Neural cell (in vitro differentiated cells): ENCODE results near the gene HMOX2. TPM values are rescaled to one million over a fixed set of nuclear protein-coding genes. Genes with fewer than 3 reads are reported as not detected.
A peak's percentile ranks its signal among the peaks of the same experiment; 100 is the strongest.

Experiments
- H2AFZ ChIP-seq: fragments of 200-600, 300-800 bp; sonication (generic), shearing (Covaris generic); 2 replicates; pipeline ENCODE4 v1.6.0; 2014; ENCODE audit warnings: low read depth, mild to moderate bottlenecking, antibody characterized with exemption, low read length, moderate library complexity
- H3F3A ChIP-seq: fragments of 200-600 bp; shearing (Covaris generic); 2 replicates; pipeline ENCODE4 v1.6.1; 2016; ENCODE audit warnings: mild to moderate bottlenecking, moderate library complexity, mixed read lengths, antibody characterized with exemption, low read length; ENCODE audit not compliant: insufficient read depth, poor library complexity, severe bottlenecking
- H3K27ac ChIP-seq: fragments of 200-600, 300-800 bp; sonication (generic), shearing (Covaris generic); 2 replicates; pipeline ENCODE4 v1.5.1; 2014; ENCODE audit warnings: mild to moderate bottlenecking, low read length, moderate library complexity
- H3K27me3 ChIP-seq: fragments of 300-800, 200-600 bp; sonication (generic), shearing (Covaris generic); 2 replicates; pipeline ENCODE4 v1.6.0; 2014; ENCODE audit warnings: mild to moderate bottlenecking, low read depth, low read length, moderate library complexity; ENCODE audit not compliant: insufficient read depth
- H3K36me3 ChIP-seq: fragments of 300-800, 200-600 bp; sonication (generic), shearing (Covaris generic); 2 replicates; pipeline ENCODE4 v1.5.1; 2014; ENCODE audit warnings: mild to moderate bottlenecking, antibody characterized with exemption, low read length, moderate library complexity; ENCODE audit not compliant: insufficient read depth
- H3K4me2 ChIP-seq: fragments of 300-800, 200-600 bp; sonication (generic), shearing (Covaris generic); 2 replicates; pipeline ENCODE4 v1.6.0; 2014; ENCODE audit warnings: mild to moderate bottlenecking, low read length
- H3K4me3 ChIP-seq: fragments of 300-800, 200-600 bp; sonication (generic), shearing (Covaris generic); 2 replicates; pipeline ENCODE4 v1.5.1; 2014; ENCODE audit warnings: mild to moderate bottlenecking, low read length, moderate library complexity
- H3K79me2 ChIP-seq: fragments of 200-600 bp; shearing (Covaris generic); replicated peaks from 2 replicates; pipeline ENCODE4 v1.6.0; 2014; ENCODE audit warnings: mild to moderate bottlenecking, low read length, moderate library complexity; ENCODE audit not compliant: insufficient read depth
- H3K9ac ChIP-seq: fragments of 300-800, 200-600 bp; sonication (generic), shearing (Covaris generic); 2 replicates; pipeline ENCODE4 v1.6.1; 2016; ENCODE audit warnings: mild to moderate bottlenecking, low read length, mixed read lengths
- H3K9me2 ChIP-seq: fragments of 200-600 bp; shearing (Covaris generic); 2 replicates; pipeline ENCODE4 v1.6.1; 2016; ENCODE audit warnings: mild to moderate bottlenecking, low read length, mixed read lengths; ENCODE audit not compliant: insufficient read depth
- H3K9me3 ChIP-seq: fragments of 200-600, 300-800 bp; sonication (generic), shearing (Covaris generic); 2 replicates; pipeline ENCODE4 v1.6.1; 2016; ENCODE audit warnings: mild to moderate bottlenecking, mixed run types, low read length, moderate library complexity, mixed read lengths
- H4K20me1 ChIP-seq: fragments of 200-600 bp; shearing (Covaris generic); 2 replicates; pipeline ENCODE4 v1.6.1; 2016; ENCODE audit warnings: mild to moderate bottlenecking, mixed run types; ENCODE audit not compliant: insufficient read depth
- EP300 ChIP-seq: fragments of 450-650 bp; conservative IDR thresholded peaks from 2 replicates; pipeline ENCODE4 v1.6.1; 2014; ENCODE audit warnings: antibody characterized with exemption, mild to moderate bottlenecking, moderate library complexity; ENCODE audit not compliant: poor library complexity, severe bottlenecking
- EZH2 ChIP-seq: fragments of 200-600, 300-800 bp; shearing (Covaris generic), sonication (generic); IDR thresholded peaks from 2 replicates; pipeline ENCODE4 v1.6.1; 2014; ENCODE audit warnings: antibody characterized with exemption, low read length, borderline replicate concordance, mild to moderate bottlenecking; ENCODE audit not compliant: insufficient read depth, poor library complexity, severe bottlenecking
- MXI1 ChIP-seq: fragments of 450-650 bp; conservative IDR thresholded peaks from 2 replicates; pipeline ENCODE4 v1.6.1; 2014; ENCODE audit warnings: antibody characterized with exemption, mild to moderate bottlenecking; ENCODE audit not compliant: poor library complexity, severe bottlenecking
- POLR2AphosphoS5 ChIP-seq: IDR thresholded peaks from 2 replicates; pipeline ENCODE4 v1.6.1; 2012
- RAD21 ChIP-seq: fragments of 450-650 bp; conservative IDR thresholded peaks from 2 replicates; pipeline ENCODE4 v1.6.1; 2014; ENCODE audit warnings: antibody characterized with exemption, mild to moderate bottlenecking, moderate library complexity
- REST ChIP-seq: IDR thresholded peaks from 2 replicates; pipeline ENCODE4 v1.6.1; 2012; ENCODE audit warnings: borderline replicate concordance
- SMC3 ChIP-seq: fragments of 450-650 bp; conservative IDR thresholded peaks from 2 replicates; pipeline ENCODE4 v1.6.1; 2014; ENCODE audit warnings: antibody characterized with exemption, mild to moderate bottlenecking, moderate library complexity; ENCODE audit not compliant: poor library complexity
- TAF1 ChIP-seq: IDR thresholded peaks from 2 replicates; pipeline ENCODE4 v1.6.1; 2012; ENCODE audit warnings: low read depth
- polyA plus RNA-seq: library from polyadenylated mRNA; depleted of rRNA; stranded (reverse); fragments of >200 nt; gene quantifications from 2 replicates; pipeline ENCODE4 v1.2.3, GENCODE V29; 2014
- TF ChIP-seq, protein P1 (sequence below): fragments of 450-650 bp; IDR thresholded peaks from 2 replicates; pipeline ENCODE4 v1.5.1; 2014; ENCODE audit warnings: antibody characterized with exemption, mild to moderate bottlenecking, moderate library complexity; ENCODE audit not compliant: poor library complexity, severe bottlenecking

Gene HMOX2
- polyA plus RNA-seq, 1 donor from 2014 or later = 79.4 TPM

- TF ChIP-seq RAD21 = peak; percentile 58
- TF ChIP-seq POLR2AphosphoS5 = no peak
- peak; percentile 48 for TF ChIP-seq SMC3
- TF ChIP-seq REST = no peak
- no peak for TF ChIP-seq EZH2
- no peak for TF ChIP-seq EP300
- no peak for TF ChIP-seq MXI1
- TF ChIP-seq, protein P1, sequence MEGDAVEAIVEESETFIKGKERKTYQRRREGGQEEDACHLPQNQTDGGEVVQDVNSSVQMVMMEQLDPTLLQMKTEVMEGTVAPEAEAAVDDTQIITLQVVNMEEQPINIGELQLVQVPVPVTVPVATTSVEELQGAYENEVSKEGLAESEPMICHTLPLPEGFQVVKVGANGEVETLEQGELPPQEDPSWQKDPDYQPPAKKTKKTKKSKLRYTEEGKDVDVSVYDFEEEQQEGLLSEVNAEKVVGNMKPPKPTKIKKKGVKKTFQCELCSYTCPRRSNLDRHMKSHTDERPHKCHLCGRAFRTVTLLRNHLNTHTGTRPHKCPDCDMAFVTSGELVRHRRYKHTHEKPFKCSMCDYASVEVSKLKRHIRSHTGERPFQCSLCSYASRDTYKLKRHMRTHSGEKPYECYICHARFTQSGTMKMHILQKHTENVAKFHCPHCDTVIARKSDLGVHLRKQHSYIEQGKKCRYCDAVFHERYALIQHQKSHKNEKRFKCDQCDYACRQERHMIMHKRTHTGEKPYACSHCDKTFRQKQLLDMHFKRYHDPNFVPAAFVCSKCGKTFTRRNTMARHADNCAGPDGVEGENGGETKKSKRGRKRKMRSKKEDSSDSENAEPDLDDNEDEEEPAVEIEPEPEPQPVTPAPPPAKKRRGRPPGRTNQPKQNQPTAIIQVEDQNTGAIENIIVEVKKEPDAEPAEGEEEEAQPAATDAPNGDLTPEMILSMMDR = peak; percentile 59
- no peak for TF ChIP-seq TAF1
- Histone ChIP-seq H3K4me3 (no peak overlapping the region), H3K9ac (no peak overlapping the region), H3F3A (no peaks in the 10 kb centered on the region), H3K4me2 (no peak overlapping the region), H3K27ac (no peak overlapping the region), H3K9me2 (no peaks in the 10 kb centered on the region), H3K36me3 (no peaks in the 10 kb centered on the region), H3K79me2 (no peaks in the 10 kb centered on the region), H4K20me1 (no peaks in the 10 kb centered on the region), H3K27me3 (no peaks in the 10 kb centered on the region), H3K9me3 (no peaks in the 10 kb centered on the region), H2AFZ (no peak overlapping the region)
Measured at GRCh38 chr16:4517812-4518680, 41.8 kb downstream of the HMOX2 start.

GRCh38 chr16:4519274-4520058 lies 43.3 kb downstream of the HMOX2 start:
- no peak overlapping the region for H2AFZ ChIP-seq

More at GRCh38 chr16:4519274-4520058, 43.3 kb downstream of the HMOX2 start:
- H3K36me3 ChIP-seq = no peaks in the 10 kb centered on the region
- H3K9me3 ChIP-seq = no peaks in the 10 kb centered on the region
- H3K4me2 ChIP-seq = no peak overlapping the region
- no peak overlapping the region for H3K4me3 ChIP-seq
- TF ChIP-seq EP300 (no peak), RAD21 (no peak), TAF1 (no peak), SMC3 (no peak), EZH2 (no peak), MXI1 (no peak), POLR2AphosphoS5 (no peak), REST (no peak)
- TF ChIP-seq, protein P1 = no peak
- H3K9me2 ChIP-seq = no peaks in the 10 kb centered on the region
- H3K79me2 ChIP-seq = no peaks in the 10 kb centered on the region
- H3K9ac ChIP-seq = no peak overlapping the region
- H3K27me3 ChIP-seq = no peaks in the 10 kb centered on the region
- no peak overlapping the region for H3K27ac ChIP-seq
- H4K20me1 ChIP-seq = no peaks in the 10 kb centered on the region
- no peaks in the 10 kb centered on the region for H3F3A ChIP-seq
